Panc1 (cell line): Measurements from ENCODE around the gene ELAPOR1. TPM values are rescaled to one million over a fixed set of nuclear protein-coding genes. Genes with fewer than 3 reads are reported as not detected.

Experiments
- ATAC-seq: fragments of 200-7000 bp; cut with Tn5 transposase; 2 replicates; pipeline ENCODE4 v1.9.1; 2020; ENCODE audit warnings: mild to moderate bottlenecking, moderate library complexity
- BruUV-seq: library from RNA; stranded (reverse); fragments of 400-500 nt; replicated peaks from 2 replicates; lab custom pipeline; 2021; lab: Mats Ljungman, UMichigan
- CTCF ChIA-PET: fragments of 300-600 bp; sonication (Branson Sonifier 250); formaldehyde crosslinking; loops from one replicate; lab custom pipeline; 2022; ENCODE audit warnings: antibody characterized with exemption; lab: Charles Lee
- POLR2A ChIA-PET: fragments of 300-600 bp; sonication (Branson Sonifier 250); formaldehyde crosslinking; loops from one replicate; lab custom pipeline; 2022; ENCODE audit warnings: antibody characterized with exemption; lab: Charles Lee
- DNase-seq: peaks from one replicate; pipeline ENCODE4 v3.0.0-alpha.2; 2010; ENCODE audit warnings: low read depth, low spot score
- H3K27ac ChIP-seq: 2 replicates; pipeline ENCODE4 v1.5.1; 2011; ENCODE audit warnings: mild to moderate bottlenecking, low read length, inconsistent platforms
- H3K27me3 ChIP-seq: fragments of 200-500 bp; sonication (Bioruptor generic); 2 replicates; pipeline ENCODE4 v1.6.0; 2014; ENCODE audit warnings: low read length, inconsistent platforms; ENCODE audit not compliant: control insufficient read depth, insufficient read depth
- H3K36me3 ChIP-seq: fragments of 200-500 bp; sonication (Bioruptor generic); 2 replicates; pipeline ENCODE4 v1.5.1; 2014; ENCODE audit warnings: inconsistent platforms, mild to moderate bottlenecking, low read length, moderate library complexity; ENCODE audit not compliant: control insufficient read depth, insufficient read depth
- H3K4me1 ChIP-seq: 2 replicates; pipeline ENCODE4 v1.5.1; 2011; ENCODE audit warnings: inconsistent platforms, mild to moderate bottlenecking, low read length, moderate library complexity; ENCODE audit not compliant: control insufficient read depth, insufficient read depth
- H3K4me3 ChIP-seq, 2 experiments: 2 replicates each; pipeline ENCODE4 v1.5.1; 2011 to 2012; ENCODE audit warnings: low read depth in 2 of 2, low read length in 2 of 2, mild to moderate bottlenecking in 2 of 2, inconsistent platforms in 1 of 2, moderate library complexity in 1 of 2
- H3K9me3 ChIP-seq: fragments of 200-500 bp; sonication (Bioruptor generic); 2 replicates; pipeline ENCODE4 v1.5.1; 2014; ENCODE audit warnings: low read depth, mild to moderate bottlenecking, inconsistent platforms, low read length, moderate library complexity; ENCODE audit not compliant: control insufficient read depth, insufficient read depth
- CTCF ChIP-seq: fragments of 450-650 bp; IDR thresholded peaks from 2 replicates; pipeline ENCODE4 v1.5.1; 2017; ENCODE audit warnings: mild to moderate bottlenecking
- POLR2AphosphoS5 ChIP-seq: IDR thresholded peaks from 2 replicates; pipeline ENCODE4 v1.6.1; 2012; ENCODE audit warnings: mild to moderate bottlenecking, low read depth, low read length, moderate library complexity
- SIN3A ChIP-seq: IDR thresholded peaks from 2 replicates; pipeline ENCODE4 v1.6.1; 2012; ENCODE audit warnings: low read depth, mild to moderate bottlenecking, low read length, moderate library complexity, borderline replicate concordance; ENCODE audit not compliant: insufficient read depth
- TCF7L2 ChIP-seq: IDR thresholded peaks from 2 replicates; pipeline ENCODE4 v1.6.1; 2011; ENCODE audit warnings: mild to moderate bottlenecking, low read depth, low read length, inconsistent platforms
- in situ Hi-C: cut with HindIII; loops from 2 replicates; pipeline ENCODE4 v1.10.0; 2016; ENCODE audit warnings: low sequenced_read_pairs, low pct_unique_long_range_greater_than_20kb
- intact Hi-C: fragments of 100-400 bp; cut with micrococcal nuclease; formaldehyde crosslinking; loops from one replicate; pipeline ENCODE4 v1.10.0; 2022; ENCODE audit not compliant: unreplicated experiment
- total RNA-seq: library from RNA; stranded (reverse); gene quantifications from one replicate; pipeline ENCODE4 v1.2.1, GENCODE V29; 2021; ENCODE audit not compliant: unreplicated experiment
- TF ChIP-seq, protein P1 (sequence below), 2 experiments: IDR thresholded peaks; 2 replicates each; pipeline ENCODE4 v1.6.1; 2011 to 2012; ENCODE audit warnings: low read depth in 2 of 2, control low read depth in 1 of 2, low read length in 1 of 2, mild to moderate bottlenecking in 1 of 2, moderate library complexity in 1 of 2; ENCODE audit not compliant: insufficient read depth in 1 of 2

The ELAPOR1 gene
- total RNA-seq, 1 experiment from 2014 or later: 0.28 TPM

DNA sequence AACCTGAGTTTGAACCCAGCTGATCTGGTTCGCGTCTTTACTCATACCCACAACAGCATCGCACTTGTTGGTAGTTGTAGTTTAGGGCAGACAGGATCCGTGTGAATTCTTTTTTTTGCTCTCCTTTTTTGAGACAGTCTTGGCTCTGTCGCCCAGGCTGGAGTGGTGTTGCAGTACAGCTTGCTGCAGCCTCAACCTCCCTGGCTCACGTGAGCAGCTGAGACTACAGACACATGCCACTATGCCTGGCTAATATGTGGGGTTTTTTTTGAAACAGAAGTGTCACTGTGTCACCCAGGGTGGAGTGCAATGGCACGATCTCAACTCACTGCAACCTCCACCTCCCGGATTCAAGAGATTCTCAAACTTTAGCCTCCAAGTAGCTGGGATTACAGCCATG lies 46.0 kb upstream of the ELAPOR1 start:
- POLR2A ChIA-PET: interaction anchor here (0.6 kb wide), 1 partner anchor 10 kb away, joined by 3 read pairs; no protein-coding TSS in a partner anchor
- H3K36me3 ChIP-seq: peaks cover 7% of the 10 kb centered on the region; the same call in 1 of the 2 replicates
- no TSS peak for BruUV-seq
- CTCF ChIA-PET: no interaction called here
- no peaks in the 10 kb centered on the region for H3K9me3 ChIP-seq
- no peak overlapping the region for H3K4me3 ChIP-seq
- H3K27ac ChIP-seq: no peak overlapping the region
- no peak for ATAC-seq
- H3K27me3 ChIP-seq: no peaks in the 10 kb centered on the region
- H3K4me1 ChIP-seq: no peaks in the 10 kb centered on the region
- TF ChIP-seq POLR2AphosphoS5 (no peak), CTCF (no peak), SIN3A (no peak), TCF7L2 (no peak)
- TF ChIP-seq, protein P1, sequence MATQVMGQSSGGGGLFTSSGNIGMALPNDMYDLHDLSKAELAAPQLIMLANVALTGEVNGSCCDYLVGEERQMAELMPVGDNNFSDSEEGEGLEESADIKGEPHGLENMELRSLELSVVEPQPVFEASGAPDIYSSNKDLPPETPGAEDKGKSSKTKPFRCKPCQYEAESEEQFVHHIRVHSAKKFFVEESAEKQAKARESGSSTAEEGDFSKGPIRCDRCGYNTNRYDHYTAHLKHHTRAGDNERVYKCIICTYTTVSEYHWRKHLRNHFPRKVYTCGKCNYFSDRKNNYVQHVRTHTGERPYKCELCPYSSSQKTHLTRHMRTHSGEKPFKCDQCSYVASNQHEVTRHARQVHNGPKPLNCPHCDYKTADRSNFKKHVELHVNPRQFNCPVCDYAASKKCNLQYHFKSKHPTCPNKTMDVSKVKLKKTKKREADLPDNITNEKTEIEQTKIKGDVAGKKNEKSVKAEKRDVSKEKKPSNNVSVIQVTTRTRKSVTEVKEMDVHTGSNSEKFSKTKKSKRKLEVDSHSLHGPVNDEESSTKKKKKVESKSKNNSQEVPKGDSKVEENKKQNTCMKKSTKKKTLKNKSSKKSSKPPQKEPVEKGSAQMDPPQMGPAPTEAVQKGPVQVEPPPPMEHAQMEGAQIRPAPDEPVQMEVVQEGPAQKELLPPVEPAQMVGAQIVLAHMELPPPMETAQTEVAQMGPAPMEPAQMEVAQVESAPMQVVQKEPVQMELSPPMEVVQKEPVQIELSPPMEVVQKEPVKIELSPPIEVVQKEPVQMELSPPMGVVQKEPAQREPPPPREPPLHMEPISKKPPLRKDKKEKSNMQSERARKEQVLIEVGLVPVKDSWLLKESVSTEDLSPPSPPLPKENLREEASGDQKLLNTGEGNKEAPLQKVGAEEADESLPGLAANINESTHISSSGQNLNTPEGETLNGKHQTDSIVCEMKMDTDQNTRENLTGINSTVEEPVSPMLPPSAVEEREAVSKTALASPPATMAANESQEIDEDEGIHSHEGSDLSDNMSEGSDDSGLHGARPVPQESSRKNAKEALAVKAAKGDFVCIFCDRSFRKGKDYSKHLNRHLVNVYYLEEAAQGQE (IDR thresholded peaks at IDR 0.05; ENCODE audit: insufficient read depth in 1 of 2, low read depth in 2 of 2, low read length in 1 of 2): no peak
- DNase-seq: no peak
- in situ Hi-C loops: no loop called here
- intact Hi-C loops: no loop called here

- BruUV-seq: no TSS peak
- POLR2A ChIA-PET: no interaction called here
- TF ChIP-seq, protein P1 (IDR thresholded peaks at IDR 0.05; ENCODE audit: insufficient read depth in 1 of 2, low read depth in 2 of 2, low read length in 1 of 2): no peak
- TF ChIP-seq CTCF: no peak
- no peak for TF ChIP-seq SIN3A
- no peak for TF ChIP-seq POLR2AphosphoS5
- TF ChIP-seq TCF7L2: no peak
- Histone ChIP-seq H3K4me3 (no peak overlapping the region), H3K4me1 (no peaks in the 10 kb centered on the region), H3K9me3 (no peaks in the 10 kb centered on the region), H3K27ac (no peak overlapping the region), H3K36me3 (peaks cover 7% of the 10 kb centered on the region; the same call in 1 of the 2 replicates), H3K27me3 (no peaks in the 10 kb centered on the region)
- in situ Hi-C loops: no loop called here
- DNase-seq (no peak), ATAC-seq (no peak)
- CTCF ChIA-PET: no interaction called here
- intact Hi-C loops: no loop called here
Measured at GRCh38 chr1:109069294-109069693, 44.6 kb upstream of the ELAPOR1 start.
